GM12875 (cell line): Measurements from ENCODE around the gene NCK2.
"Not testable (repeated sequence)": the region's sequence is repeated elsewhere in the genome, so short reads cannot be mapped to it uniquely, and the experiment has no call there.

ENCODE experiments used
- H3K4me3 ChIP-seq: one replicate; pipeline ENCODE4 v1.5.1; 2011; ENCODE audit warnings: low read depth, low read length, control low read depth
- TF ChIP-seq, protein P1 (sequence below): IDR thresholded peaks from 2 replicates; pipeline ENCODE4 v1.5.1; 2011; ENCODE audit warnings: low read depth, mild to moderate bottlenecking, control low read depth, inconsistent platforms, low read length, moderate library complexity, borderline replicate concordance; ENCODE audit not compliant: insufficient read depth

The NCK2 gene

DNA sequence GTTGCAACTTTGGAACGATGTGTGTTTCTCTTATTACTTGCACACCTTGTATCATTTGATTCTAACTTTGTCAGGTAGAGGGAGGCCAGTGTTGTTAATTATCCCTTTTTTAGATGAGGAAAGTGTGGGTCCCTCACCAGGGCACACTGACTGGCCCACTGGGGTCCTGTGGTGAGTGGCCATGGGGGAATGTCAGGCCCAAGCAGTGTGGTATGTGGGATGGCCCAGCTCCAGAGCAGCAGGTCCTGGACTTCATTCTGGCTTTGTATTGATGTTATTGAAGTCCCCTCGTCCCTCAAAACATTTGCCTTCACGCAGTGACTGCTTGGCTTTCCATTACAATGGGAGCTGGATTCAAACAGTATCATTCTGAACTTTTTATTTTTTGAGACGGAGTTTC lies 11.7 kb downstream of the NCK2 start:
- TF ChIP-seq, protein P1, sequence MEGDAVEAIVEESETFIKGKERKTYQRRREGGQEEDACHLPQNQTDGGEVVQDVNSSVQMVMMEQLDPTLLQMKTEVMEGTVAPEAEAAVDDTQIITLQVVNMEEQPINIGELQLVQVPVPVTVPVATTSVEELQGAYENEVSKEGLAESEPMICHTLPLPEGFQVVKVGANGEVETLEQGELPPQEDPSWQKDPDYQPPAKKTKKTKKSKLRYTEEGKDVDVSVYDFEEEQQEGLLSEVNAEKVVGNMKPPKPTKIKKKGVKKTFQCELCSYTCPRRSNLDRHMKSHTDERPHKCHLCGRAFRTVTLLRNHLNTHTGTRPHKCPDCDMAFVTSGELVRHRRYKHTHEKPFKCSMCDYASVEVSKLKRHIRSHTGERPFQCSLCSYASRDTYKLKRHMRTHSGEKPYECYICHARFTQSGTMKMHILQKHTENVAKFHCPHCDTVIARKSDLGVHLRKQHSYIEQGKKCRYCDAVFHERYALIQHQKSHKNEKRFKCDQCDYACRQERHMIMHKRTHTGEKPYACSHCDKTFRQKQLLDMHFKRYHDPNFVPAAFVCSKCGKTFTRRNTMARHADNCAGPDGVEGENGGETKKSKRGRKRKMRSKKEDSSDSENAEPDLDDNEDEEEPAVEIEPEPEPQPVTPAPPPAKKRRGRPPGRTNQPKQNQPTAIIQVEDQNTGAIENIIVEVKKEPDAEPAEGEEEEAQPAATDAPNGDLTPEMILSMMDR: no peak
- no peak overlapping the region for H3K4me3 ChIP-seq

GRCh38 chr2:105756865-105757264 lies 12.2 kb downstream of the NCK2 start:
- not testable (repeated sequence) for H3K4me3 ChIP-seq

DNA sequence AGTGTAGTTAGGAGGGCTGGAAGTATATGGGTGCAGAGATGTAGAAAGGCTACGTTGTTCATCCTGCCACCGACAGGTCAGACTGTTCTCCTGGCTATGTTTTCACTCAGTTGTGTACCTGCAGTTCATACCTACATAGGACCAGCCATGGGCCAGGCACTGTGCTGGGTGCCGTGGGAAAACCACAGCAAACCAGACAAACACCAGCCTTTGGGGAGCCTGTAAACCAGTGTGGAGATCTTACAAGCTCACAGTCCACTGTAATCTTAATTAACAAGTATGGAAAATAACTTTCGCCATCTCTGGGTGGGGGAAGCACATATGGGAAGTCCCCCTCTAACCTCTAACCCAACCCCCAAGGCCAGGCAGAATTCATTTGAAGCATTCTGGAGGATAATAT lies 12.7 kb downstream of the NCK2 start:
- H3K4me3 ChIP-seq: no peak overlapping the region
- TF ChIP-seq, protein P1: no peak

- TF ChIP-seq, protein P1: no peak
- no peak overlapping the region for H3K4me3 ChIP-seq
Measured at GRCh38 chr2:105760191-105760590, 15.5 kb downstream of the NCK2 start.

DNA sequence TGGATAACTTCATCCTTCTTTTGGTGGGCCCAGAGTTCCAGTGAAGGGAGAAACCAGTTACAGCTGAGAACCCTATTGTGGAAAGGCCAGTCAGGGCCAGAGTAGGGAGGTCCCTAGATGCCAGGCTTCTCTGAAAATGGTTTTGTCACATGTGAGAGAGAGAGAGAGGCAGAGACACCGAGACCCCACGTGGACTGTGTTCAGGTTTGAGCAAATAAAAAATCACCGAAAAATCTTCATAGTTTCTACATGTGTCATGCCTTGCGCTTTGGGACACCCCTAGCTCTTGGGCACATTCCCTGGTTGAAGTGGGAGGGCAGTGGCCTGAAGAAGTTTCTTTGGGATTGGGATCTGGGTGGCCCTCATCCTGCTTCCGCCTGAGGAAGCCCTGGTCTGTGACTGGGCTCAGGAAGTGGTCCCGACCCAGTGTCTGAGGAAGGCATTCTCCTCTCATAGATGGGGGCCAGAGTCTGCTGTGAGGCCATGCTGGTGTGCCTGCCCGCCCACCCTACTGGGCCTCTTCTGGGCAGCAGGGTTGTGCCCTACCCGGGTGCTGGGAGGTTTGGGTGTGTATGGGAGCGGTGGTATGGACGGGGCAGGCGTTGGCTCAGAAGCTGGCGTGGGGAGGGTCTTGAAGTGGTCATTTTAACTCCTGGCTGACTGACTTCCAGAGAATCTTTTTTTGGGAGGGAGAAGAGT lies 16.1 kb downstream of the NCK2 start:
- TF ChIP-seq, protein P1: no peak
- H3K4me3 ChIP-seq: no peak overlapping the region

GRCh38 chr2:105761931-105762515 lies 17.3 kb downstream of the NCK2 start:
- H3K4me3 ChIP-seq: no peak overlapping the region
- TF ChIP-seq, protein P1: no peak

- TF ChIP-seq, protein P1: no peak
- no peak overlapping the region for H3K4me3 ChIP-seq
Measured at GRCh38 chr2:105763076-105763475, 18.4 kb downstream of the NCK2 start.
